Kidney epithelial cell (primary cell): ENCODE data around the gene JARID2. TPM values are rescaled to one million over a fixed set of nuclear protein-coding genes. Genes with fewer than 3 reads are reported as not detected.

Experiments used
- DNase-seq: peaks from one replicate; pipeline ENCODE4 v3.0.0-alpha.2; 2010; ENCODE audit warnings: low read depth
- H3K27me3 ChIP-seq: 2 replicates; pipeline ENCODE4 v1.6.0; 2011; ENCODE audit warnings: low read length; ENCODE audit not compliant: control insufficient read depth, insufficient read depth
- H3K36me3 ChIP-seq: 2 replicates; pipeline ENCODE4 v1.5.1; 2011; ENCODE audit warnings: low read length; ENCODE audit not compliant: control insufficient read depth, insufficient read depth
- H3K4me3 ChIP-seq: 2 replicates; pipeline ENCODE4 v1.5.1; 2011; ENCODE audit warnings: low read depth, mild to moderate bottlenecking, control low read depth, low read length
- total RNA-seq: library from RNA; depleted of rRNA; stranded (reverse); fragments of >200 nt; gene quantifications from 2 replicates; pipeline ENCODE4 v1.2.3, GENCODE V29; 2015
- TF ChIP-seq, protein P1 (sequence below): IDR thresholded peaks from 2 replicates; pipeline ENCODE4 v1.5.1; 2011; ENCODE audit warnings: mild to moderate bottlenecking, moderate library complexity, low read length, control low read depth, inconsistent platforms; ENCODE audit not compliant: insufficient read depth, poor library complexity, severe bottlenecking

The JARID2 gene
- total RNA-seq, 1 donor from 2014 or later: 15.2 TPM

DNA sequence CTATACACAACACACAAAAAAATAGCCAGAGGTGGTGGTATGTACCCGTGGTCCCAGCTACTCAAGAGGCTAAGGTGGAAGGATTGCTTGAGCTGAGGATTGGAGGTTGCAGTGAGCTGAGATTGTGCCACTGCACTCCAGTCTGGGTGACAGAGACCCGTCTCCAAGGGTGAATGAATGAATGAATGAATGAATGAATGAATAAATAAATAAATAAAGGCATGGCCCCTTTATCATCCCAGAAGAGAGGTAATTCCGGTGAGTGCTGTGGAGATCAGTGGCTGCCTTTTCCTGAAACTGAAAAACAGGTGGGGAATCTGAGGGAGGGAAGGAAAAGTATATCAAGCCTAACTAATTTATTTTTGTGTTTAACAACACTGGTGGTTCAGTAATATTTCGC is 90.0 kb downstream of the JARID2 start:
- H3K36me3 ChIP-seq: no peaks in the 10 kb centered on the region

DNA sequence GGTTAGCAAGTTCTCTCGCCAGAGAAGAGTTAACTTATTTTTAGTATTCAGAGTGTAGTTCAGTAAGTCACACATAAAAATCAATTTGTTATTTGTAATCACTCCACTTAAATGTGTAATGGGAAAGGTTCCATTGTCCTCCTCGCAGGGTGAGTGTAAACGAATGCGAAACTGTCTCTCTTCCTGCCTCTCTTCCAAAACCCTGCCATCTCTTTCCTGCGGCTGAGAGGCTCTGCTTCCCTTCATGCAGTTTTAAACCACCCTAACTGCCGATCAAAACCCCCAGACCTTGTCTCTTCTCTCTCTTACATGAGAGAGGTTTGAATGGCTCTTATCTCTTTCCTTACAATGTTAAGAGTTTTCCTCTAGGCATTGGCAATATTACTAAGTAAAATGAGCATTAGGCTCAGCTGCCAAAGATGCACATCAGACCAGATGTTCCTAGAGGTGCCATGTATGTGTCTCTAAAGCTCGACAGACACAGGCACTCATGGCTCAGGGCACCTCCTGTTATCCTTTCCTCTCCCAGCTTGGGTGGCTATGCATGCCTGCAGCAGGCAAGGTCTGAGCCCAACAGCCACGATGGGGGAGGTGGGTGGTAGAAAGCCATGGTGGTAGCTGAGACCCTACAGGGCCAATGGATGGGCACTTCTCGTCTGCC is 91.2 kb downstream of the JARID2 start:
- no peak for DNase-seq
- Histone ChIP-seq H3K36me3 (no peaks in the 10 kb centered on the region), H3K4me3 (no peak overlapping the region), H3K27me3 (no peaks in the 10 kb centered on the region)
- TF ChIP-seq, protein P1, sequence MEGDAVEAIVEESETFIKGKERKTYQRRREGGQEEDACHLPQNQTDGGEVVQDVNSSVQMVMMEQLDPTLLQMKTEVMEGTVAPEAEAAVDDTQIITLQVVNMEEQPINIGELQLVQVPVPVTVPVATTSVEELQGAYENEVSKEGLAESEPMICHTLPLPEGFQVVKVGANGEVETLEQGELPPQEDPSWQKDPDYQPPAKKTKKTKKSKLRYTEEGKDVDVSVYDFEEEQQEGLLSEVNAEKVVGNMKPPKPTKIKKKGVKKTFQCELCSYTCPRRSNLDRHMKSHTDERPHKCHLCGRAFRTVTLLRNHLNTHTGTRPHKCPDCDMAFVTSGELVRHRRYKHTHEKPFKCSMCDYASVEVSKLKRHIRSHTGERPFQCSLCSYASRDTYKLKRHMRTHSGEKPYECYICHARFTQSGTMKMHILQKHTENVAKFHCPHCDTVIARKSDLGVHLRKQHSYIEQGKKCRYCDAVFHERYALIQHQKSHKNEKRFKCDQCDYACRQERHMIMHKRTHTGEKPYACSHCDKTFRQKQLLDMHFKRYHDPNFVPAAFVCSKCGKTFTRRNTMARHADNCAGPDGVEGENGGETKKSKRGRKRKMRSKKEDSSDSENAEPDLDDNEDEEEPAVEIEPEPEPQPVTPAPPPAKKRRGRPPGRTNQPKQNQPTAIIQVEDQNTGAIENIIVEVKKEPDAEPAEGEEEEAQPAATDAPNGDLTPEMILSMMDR: no peak

More for the DNA sequence above, 90.0 kb downstream of the JARID2 start:
- no peak for DNase-seq
- Histone ChIP-seq H3K27me3 (no peaks in the 10 kb centered on the region), H3K4me3 (no peak overlapping the region)
- TF ChIP-seq, protein P1: no peak

DNA sequence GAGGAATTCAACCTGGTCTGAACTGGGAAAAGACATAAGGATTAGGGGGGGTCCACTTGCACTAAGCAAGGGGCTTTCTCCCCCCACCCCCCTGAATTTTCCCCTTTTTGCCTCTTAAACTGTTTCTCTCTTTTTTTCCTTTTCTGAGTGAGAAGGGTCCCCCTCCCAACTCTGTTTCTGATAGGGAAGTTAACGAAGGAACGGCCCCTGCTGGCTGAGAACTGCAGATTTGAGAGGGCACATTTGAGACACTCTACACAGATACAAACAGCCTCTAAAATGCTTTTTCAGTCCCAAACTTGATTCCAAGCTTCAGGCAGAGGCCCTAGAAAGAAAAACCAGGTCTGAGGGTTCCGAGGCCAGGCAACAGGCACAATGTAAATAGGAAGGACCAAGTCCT is 91.7 kb downstream of the JARID2 start:
- no peak for DNase-seq
- H3K36me3 ChIP-seq: no peaks in the 10 kb centered on the region
- TF ChIP-seq, protein P1: no peak

DNA sequence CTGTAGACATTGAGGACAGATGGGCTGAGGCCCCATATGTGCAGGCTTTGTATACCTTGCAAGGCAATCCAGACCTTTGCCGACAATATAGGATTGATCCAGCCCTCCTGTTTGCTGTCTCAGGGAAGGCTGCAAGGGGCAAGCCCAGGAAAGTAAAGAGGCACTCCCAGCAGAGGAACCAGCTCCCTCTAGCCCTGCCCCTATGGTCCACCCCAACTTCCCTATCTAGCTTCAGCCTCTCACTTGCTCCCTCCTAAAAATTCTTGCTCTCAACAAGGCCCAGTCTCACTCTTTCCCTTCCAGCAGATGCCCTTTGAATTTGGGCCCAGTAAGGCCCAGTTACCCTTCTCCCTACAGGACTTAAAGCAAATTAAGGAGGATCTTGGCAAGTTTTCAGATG is 92.6 kb downstream of the JARID2 start:
- DNase-seq: no peak
- Histone ChIP-seq H3K36me3 (no peaks in the 10 kb centered on the region), H3K27me3 (no peaks in the 10 kb centered on the region), H3K4me3 (no peak overlapping the region)
- TF ChIP-seq, protein P1: no peak

More for the DNA sequence above, 91.7 kb downstream of the JARID2 start:
- Histone ChIP-seq H3K27me3 (no peaks in the 10 kb centered on the region), H3K4me3 (no peak overlapping the region)

DNA sequence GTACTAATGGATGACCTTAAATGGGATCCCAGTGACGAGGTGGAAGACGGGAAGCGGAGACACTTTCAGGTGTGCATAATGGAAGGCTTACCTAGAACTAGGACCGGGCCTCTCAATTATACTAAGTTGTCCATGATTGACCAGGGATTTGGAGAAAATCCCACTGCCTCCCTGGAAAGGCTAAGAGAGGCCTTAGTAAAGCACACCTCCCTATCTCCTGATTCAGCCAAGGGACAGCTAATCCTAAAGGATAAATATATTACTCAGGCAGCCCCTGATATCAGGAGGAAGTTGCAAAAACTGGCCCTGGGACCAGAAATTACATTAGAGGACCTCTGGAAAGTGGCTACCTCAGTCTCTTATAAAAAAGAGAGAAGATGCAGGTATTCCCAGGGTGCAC is 93.2 kb downstream of the JARID2 start:
- no peaks in the 10 kb centered on the region for H3K36me3 ChIP-seq
- TF ChIP-seq, protein P1: no peak
- no peaks in the 10 kb centered on the region for H3K27me3 ChIP-seq
- H3K4me3 ChIP-seq: no peak overlapping the region
- no peak for DNase-seq

DNA sequence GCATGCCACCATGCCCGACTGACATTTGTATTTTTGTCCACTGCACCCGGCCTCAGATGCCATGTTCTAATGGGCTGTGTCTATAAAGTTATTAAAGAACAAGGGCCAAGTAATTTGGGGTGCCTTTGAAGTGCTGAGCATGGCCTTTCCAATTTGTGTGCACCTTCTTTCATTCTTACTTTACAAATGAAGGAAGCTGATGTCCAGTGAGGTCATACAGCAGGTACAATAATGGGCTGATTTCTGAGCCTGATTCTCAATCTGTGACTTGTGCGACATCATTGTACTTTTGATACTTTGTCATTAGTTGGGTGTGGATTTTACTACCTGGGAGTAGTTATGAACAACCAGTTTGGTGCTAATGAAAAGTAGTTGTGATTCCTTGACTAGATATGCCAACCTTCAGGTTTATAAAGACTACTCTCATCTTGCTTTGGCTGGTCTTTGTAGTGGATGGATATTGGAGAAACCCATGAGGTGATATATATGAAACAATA is 94.3 kb downstream of the JARID2 start:
- TF ChIP-seq, protein P1: no peak
- no peak for DNase-seq
- H3K36me3 ChIP-seq: no peaks in the 10 kb centered on the region
- no peaks in the 10 kb centered on the region for H3K27me3 ChIP-seq
- H3K4me3 ChIP-seq: no peak overlapping the region
